SU-DHL-6 (cell line): ENCODE data around the gene RNU6-8.

Source experiments
- H2AFZ ChIP-seq: fragments of 200-600 bp; sonication (generic); 2 replicates; pipeline ENCODE4 v1.6.1; 2014; ENCODE audit warnings: low read depth, mild to moderate bottlenecking, moderate library complexity, mixed read lengths, antibody characterized with exemption, low read length; ENCODE audit not compliant: severe bottlenecking
- H3F3A ChIP-seq: fragments of 200-600 bp; shearing (Covaris generic); 2 replicates; pipeline ENCODE4 v1.6.0; 2016; ENCODE audit warnings: antibody characterized with exemption, mild to moderate bottlenecking; ENCODE audit not compliant: insufficient read depth
- H3K27ac ChIP-seq: fragments of 200-600 bp; sonication (generic); 2 replicates; pipeline ENCODE4 v1.5.1; 2016; ENCODE audit warnings: low read depth, mild to moderate bottlenecking, low read length, moderate library complexity, mixed read lengths
- H3K27me3 ChIP-seq: fragments of 200-600 bp; sonication (generic), shearing (Covaris generic); 2 replicates; pipeline ENCODE4 v1.6.0; 2014; ENCODE audit warnings: mild to moderate bottlenecking, low read length
- H3K36me3 ChIP-seq: fragments of 200-600 bp; sonication (generic); 2 replicates; pipeline ENCODE4 v1.6.1; 2014; ENCODE audit warnings: mild to moderate bottlenecking, low read length, mixed read lengths
- H3K4me2 ChIP-seq: fragments of 300-600, 200-600 bp; shearing (Covaris generic), sonication (generic); 2 replicates; pipeline ENCODE4 v1.6.0; 2014; ENCODE audit warnings: low read length, low read depth, mild to moderate bottlenecking; ENCODE audit not compliant: poor library complexity, severe bottlenecking
- H3K4me3 ChIP-seq: fragments of 200-600 bp; sonication (generic); 2 replicates; pipeline ENCODE4 v1.5.1; 2014; ENCODE audit warnings: antibody characterized with exemption, low read length, mild to moderate bottlenecking, mixed read lengths; ENCODE audit not compliant: insufficient read depth, poor library complexity, severe bottlenecking
- H3K79me2 ChIP-seq: fragments of 200-600 bp; sonication (generic); 2 replicates; pipeline ENCODE4 v1.6.1; 2014; ENCODE audit warnings: mild to moderate bottlenecking, low read length, moderate library complexity; ENCODE audit not compliant: insufficient read depth
- H3K9ac ChIP-seq: fragments of 200-600 bp; sonication (generic); 2 replicates; pipeline ENCODE4 v1.7.0; 2014; ENCODE audit warnings: mild to moderate bottlenecking, low read length
- H3K9me2 ChIP-seq: fragments of 200-600 bp; sonication (generic); replicated peaks from 2 replicates; pipeline ENCODE4 v1.6.1; 2014; ENCODE audit warnings: low read length; ENCODE audit not compliant: insufficient read depth
- H3K9me3 ChIP-seq: fragments of 200-600 bp; sonication (generic); 2 replicates; pipeline ENCODE4 v1.6.1; 2014; ENCODE audit warnings: low read length, mixed read lengths; ENCODE audit not compliant: insufficient read depth
- H4K20me1 ChIP-seq: fragments of 200-600 bp; sonication (generic); 2 replicates; pipeline ENCODE4 v1.6.1; 2014; ENCODE audit warnings: low read depth, mild to moderate bottlenecking, antibody characterized with exemption, low read length, moderate library complexity, mixed read lengths
- CTCF ChIP-seq: fragments of 200-600 bp; sonication (generic); IDR thresholded peaks from one replicate; pipeline ENCODE4 v1.5.1; 2017; ENCODE audit warnings: antibody characterized with exemption, mild to moderate bottlenecking, low read length, moderate library complexity; ENCODE audit not compliant: insufficient read depth, poor library complexity, severe bottlenecking
- EZH2phosphoT487 ChIP-seq: fragments of 200-600 bp; sonication (generic), shearing (Covaris generic); conservative IDR thresholded peaks from 2 replicates; pipeline ENCODE4 v1.6.1; 2018; ENCODE audit warnings: mild to moderate bottlenecking, antibody characterized with exemption, low read length, moderate library complexity, mixed read lengths

The RNU6-8 gene

GRCh38 chr14:32244404-32244803, 41.3 kb upstream of the RNU6-8 start:
- Histone ChIP-seq H3K36me3 (no peaks in the 10 kb centered on the region), H3K79me2 (no peaks in the 10 kb centered on the region), H3K9me3 (no peaks in the 10 kb centered on the region), H3K27me3 (no peaks in the 10 kb centered on the region), H3K4me3 (no peak overlapping the region), H2AFZ (no peak overlapping the region), H3K27ac (no peak overlapping the region), H3F3A (no peaks in the 10 kb centered on the region), H3K9me2 (no peaks in the 10 kb centered on the region), H3K4me2 (no peak overlapping the region), H3K9ac (no peak overlapping the region), H4K20me1 (no peaks in the 10 kb centered on the region)
- no peak for TF ChIP-seq CTCF
- TF ChIP-seq EZH2phosphoT487, result no peak

GRCh38 chr14:32233260-32233659, 30.2 kb upstream of the RNU6-8 start:
- Histone ChIP-seq H2AFZ (no peak overlapping the region), H3K9ac (no peak overlapping the region), H3K27me3 (no peaks in the 10 kb centered on the region), H3K9me3 (no peaks in the 10 kb centered on the region), H3K4me3 (no peak overlapping the region), H3K9me2 (no peaks in the 10 kb centered on the region), H3K79me2 (no peaks in the 10 kb centered on the region), H3K36me3 (no peaks in the 10 kb centered on the region), H3K27ac (no peak overlapping the region), H3F3A (no peaks in the 10 kb centered on the region), H3K4me2 (no peak overlapping the region), H4K20me1 (no peaks in the 10 kb centered on the region)
- no peak for TF ChIP-seq CTCF
- no peak for TF ChIP-seq EZH2phosphoT487

GRCh38 chr14:32232481-32232880, 29.4 kb upstream of the RNU6-8 start:
- H3F3A ChIP-seq, result no peaks in the 10 kb centered on the region
- no peak overlapping the region for H3K4me2 ChIP-seq
- H4K20me1 ChIP-seq, result no peaks in the 10 kb centered on the region
- no peaks in the 10 kb centered on the region for H3K27me3 ChIP-seq
- no peaks in the 10 kb centered on the region for H3K36me3 ChIP-seq
- H3K9me3 ChIP-seq, result no peaks in the 10 kb centered on the region
- no peak overlapping the region for H2AFZ ChIP-seq
- TF ChIP-seq EZH2phosphoT487 (no peak), CTCF (no peak)
- H3K9me2 ChIP-seq, result no peaks in the 10 kb centered on the region
- H3K4me3 ChIP-seq, result no peak overlapping the region
- H3K27ac ChIP-seq, result no peak overlapping the region
- H3K79me2 ChIP-seq, result no peaks in the 10 kb centered on the region
- H3K9ac ChIP-seq, result no peak overlapping the region

GRCh38 chr14:32230695-32231280, 27.7 kb upstream of the RNU6-8 start:
- Histone ChIP-seq H3K9me3 (no peaks in the 10 kb centered on the region), H3K27ac (no peak overlapping the region), H3K9me2 (no peaks in the 10 kb centered on the region), H4K20me1 (no peaks in the 10 kb centered on the region), H3K79me2 (no peaks in the 10 kb centered on the region), H2AFZ (no peak overlapping the region), H3K9ac (no peak overlapping the region), H3K4me2 (no peak overlapping the region), H3K4me3 (no peak overlapping the region), H3F3A (no peaks in the 10 kb centered on the region), H3K36me3 (no peaks in the 10 kb centered on the region), H3K27me3 (no peaks in the 10 kb centered on the region)
- no peak for TF ChIP-seq EZH2phosphoT487
- TF ChIP-seq CTCF, result no peak
